ENCODE measurements around the gene PROCR.
"Not testable (repeated sequence)": the region's sequence is repeated elsewhere in the genome, so short reads cannot be mapped to it uniquely, and the experiment has no call there.

Gene PROCR

DNA sequence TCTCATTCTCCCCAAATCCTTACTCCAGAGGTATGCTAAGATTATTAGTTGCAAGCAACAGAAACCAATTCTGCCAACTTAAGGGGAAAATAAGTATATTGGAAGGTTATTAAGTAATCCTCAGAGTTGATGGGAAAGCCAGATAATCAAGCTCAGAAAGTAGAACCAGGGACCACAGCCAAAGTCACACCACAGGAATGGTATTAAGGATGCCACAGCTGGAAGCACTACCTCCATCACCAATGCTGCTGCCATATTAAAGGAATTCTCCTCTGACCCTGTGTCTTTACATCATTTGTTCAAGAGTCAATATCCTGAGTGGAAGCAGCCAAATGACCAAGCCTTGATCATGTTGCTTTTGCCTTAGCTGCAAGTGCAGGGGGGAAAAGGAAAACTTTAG, 9.9 kb downstream of the PROCR start:
- Histone ChIP-seq H3K9me3 (ENCODE audit: control insufficient read depth, insufficient read depth, low read length) (no peaks in the 10 kb centered on the region), H3K79me2 (ENCODE audit: control insufficient read depth, low read length) (no peaks in the 10 kb centered on the region), H3K4me1 (ENCODE audit: control insufficient read depth, low read length) (no peaks in the 10 kb centered on the region), H3K9me2 (replicated peaks; ENCODE audit: control insufficient read depth, low read length) (no peaks in the 10 kb centered on the region), H4K20me1 (ENCODE audit: control insufficient read depth, insufficient read depth, low read depth, low read length) (no peaks in the 10 kb centered on the region), H3K27ac (ENCODE audit: low read depth, low read length) (no peak overlapping the region), H3K4me3 (ENCODE audit: low read length) (no peak overlapping the region), H3F3A (ENCODE audit: control insufficient read depth, insufficient read depth) (no peaks in the 10 kb centered on the region), H3K4me2 (ENCODE audit: low read length) (no peak overlapping the region), H3K27me3 (ENCODE audit: control insufficient read depth, low read length) (peaks cover 4% of the 10 kb centered on the region; the same call in 1 of the 2 replicates), H3K36me3 (ENCODE audit: control insufficient read depth, low read length) (no peaks in the 10 kb centered on the region)
- TF ChIP-seq CTCF (IDR thresholded peaks at IDR 0.05; ENCODE audit: low read depth, low read length, poor library complexity, severe bottlenecking) (no peak), EZH2phosphoT487 (IDR thresholded peaks at IDR 0.05; ENCODE audit: borderline replicate concordance, low read length) (no peak)

DNA sequence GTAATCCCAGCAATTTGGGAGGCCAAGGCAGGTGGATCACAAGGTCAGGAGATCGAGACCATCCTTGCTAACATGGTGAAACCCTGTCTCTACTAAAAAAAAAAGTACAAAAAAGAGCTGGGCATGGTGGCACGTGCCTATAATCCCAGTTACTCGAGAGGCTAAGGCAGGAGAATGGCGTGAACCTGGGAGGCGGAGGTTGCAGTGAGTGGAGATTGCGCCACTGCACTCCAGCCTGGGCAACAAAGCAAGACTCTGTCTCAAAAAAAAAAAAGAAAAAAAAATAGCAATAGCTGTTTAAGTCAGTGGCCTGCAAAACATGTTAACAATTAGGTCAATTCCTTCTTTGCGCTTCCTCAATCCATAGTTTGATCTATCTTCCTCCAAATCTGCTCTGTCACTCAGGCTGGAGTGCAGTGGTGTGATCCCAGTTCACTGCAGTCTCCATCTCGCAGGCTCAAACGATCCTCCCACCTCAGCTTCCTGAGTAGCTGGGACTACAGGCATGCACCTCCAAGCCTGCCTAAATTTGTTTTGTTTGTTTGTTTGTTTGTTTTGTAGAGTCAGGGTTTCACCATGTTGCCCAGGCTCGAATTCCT, 14.9 kb downstream of the PROCR start:
- not testable (repeated sequence) for H3K9me2 ChIP-seq (replicated peaks; ENCODE audit: control insufficient read depth, low read length); H3K27ac ChIP-seq (ENCODE audit: low read depth, low read length); H3K9me3 ChIP-seq (ENCODE audit: control insufficient read depth, insufficient read depth, low read length); H3K4me2 ChIP-seq (ENCODE audit: low read length); H3K4me3 ChIP-seq (ENCODE audit: low read length); H3F3A ChIP-seq (ENCODE audit: control insufficient read depth, insufficient read depth); H4K20me1 ChIP-seq (ENCODE audit: control insufficient read depth, insufficient read depth, low read depth, low read length); H3K4me1 ChIP-seq (ENCODE audit: control insufficient read depth, low read length); H3K36me3 ChIP-seq (ENCODE audit: control insufficient read depth, low read length); H3K79me2 ChIP-seq (ENCODE audit: control insufficient read depth, low read length)
- peaks cover 10% of the 10 kb centered on the region for H3K27me3 ChIP-seq (ENCODE audit: control insufficient read depth, low read length)

GRCh38 chr20:35187584-35188190, 15.8 kb downstream of the PROCR start:
- Histone ChIP-seq H3K27me3 (ENCODE audit: control insufficient read depth, low read length) (peaks cover 8% of the 10 kb centered on the region), H3F3A (ENCODE audit: control insufficient read depth, insufficient read depth) (no peaks in the 10 kb centered on the region), H3K4me1 (ENCODE audit: control insufficient read depth, low read length) (no peaks in the 10 kb centered on the region), H4K20me1 (ENCODE audit: control insufficient read depth, insufficient read depth, low read depth, low read length) (no peaks in the 10 kb centered on the region), H3K27ac (ENCODE audit: low read depth, low read length) (no peak overlapping the region), H3K36me3 (ENCODE audit: control insufficient read depth, low read length) (no peaks in the 10 kb centered on the region), H3K9me3 (ENCODE audit: control insufficient read depth, insufficient read depth, low read length) (no peaks in the 10 kb centered on the region), H3K79me2 (ENCODE audit: control insufficient read depth, low read length) (no peaks in the 10 kb centered on the region), H3K9me2 (replicated peaks; ENCODE audit: control insufficient read depth, low read length) (no peaks in the 10 kb centered on the region), H3K4me3 (ENCODE audit: low read length) (no peak overlapping the region), H3K4me2 (ENCODE audit: low read length) (no peak overlapping the region)
- TF ChIP-seq CTCF (IDR thresholded peaks at IDR 0.05; ENCODE audit: low read depth, low read length, poor library complexity, severe bottlenecking) = no peak
- TF ChIP-seq EZH2phosphoT487 (IDR thresholded peaks at IDR 0.05; ENCODE audit: borderline replicate concordance, low read length) = no peak

GRCh38 chr20:35189223-35189622, 17.4 kb downstream of the PROCR start:
- not testable (repeated sequence) for H3K4me1 ChIP-seq (ENCODE audit: control insufficient read depth, low read length)

More at GRCh38 chr20:35189223-35189622, 17.4 kb downstream of the PROCR start:
- H3K27ac ChIP-seq (ENCODE audit: low read depth, low read length); H3K9me3 ChIP-seq (ENCODE audit: control insufficient read depth, insufficient read depth, low read length); H3K79me2 ChIP-seq (ENCODE audit: control insufficient read depth, low read length); H3K27me3 ChIP-seq (ENCODE audit: control insufficient read depth, low read length); H3K4me3 ChIP-seq (ENCODE audit: low read length); H3K9me2 ChIP-seq (replicated peaks; ENCODE audit: control insufficient read depth, low read length); H4K20me1 ChIP-seq (ENCODE audit: control insufficient read depth, insufficient read depth, low read depth, low read length); H3F3A ChIP-seq (ENCODE audit: control insufficient read depth, insufficient read depth); H3K4me2 ChIP-seq (ENCODE audit: low read length); H3K36me3 ChIP-seq (ENCODE audit: control insufficient read depth, low read length): not testable (repeated sequence)
